ENCODE results near the gene TMEM98.

GRCh38 chr17:32980230-32980629 is 52.3 kb downstream of the TMEM98 start:
- TF ChIP-seq POLR2A (IDR thresholded peaks at IDR 0.05) (no peak), CTCF (IDR thresholded peaks at IDR 0.05) (no peak)

All from ovary (tissue), 3 donors.